Upper lobe of left lung (tissue), 4 donors: ENCODE measurements around the gene CDC42BPA.

Experiments
- CTCF ChIP-seq, 6 experiments: fragments of 450-650 bp in 4 of 6; fragments of 200-600 bp in 2 of 6; sonication (generic) in 2 of 6; IDR thresholded peaks; one replicate each; pipeline ENCODE4 v1.5.1; 2016 to 2019; ENCODE audit warnings: antibody characterized with exemption in 6 of 6
- EP300 ChIP-seq, 4 donors: sonication (generic); formaldehyde crosslinking; IDR thresholded peaks; one replicate each; pipeline ENCODE4 v1.5.1; 2017; ENCODE audit warnings: antibody characterized with exemption in 4 of 4, control low read depth in 2 of 4
- POLR2A ChIP-seq, 4 donors: fragments of 450-650 bp; IDR thresholded peaks; one replicate each; pipeline ENCODE4 v1.5.1; 2016 to 2017; ENCODE audit warnings: antibody characterized with exemption in 4 of 4, mild to moderate bottlenecking in 2 of 4
- POLR2AphosphoS5 ChIP-seq, 2 donors: sonication (generic); formaldehyde crosslinking; IDR thresholded peaks; one replicate each; pipeline ENCODE4 v1.5.1; 2017; ENCODE audit warnings: antibody characterized with exemption in 2 of 2

- TF ChIP-seq POLR2A (IDR thresholded peaks at IDR 0.05) (no peak), CTCF (IDR thresholded peaks at IDR 0.05) (no peak), POLR2AphosphoS5 (IDR thresholded peaks at IDR 0.05) (no peak), EP300 (IDR thresholded peaks at IDR 0.05) (no peak)
These were observed 333.0 kb downstream of the CDC42BPA start for GRCh38 chr1:226985239-226985838.
